ENCODE results near the gene VKORC1L1. TPM values are rescaled to one million over a fixed set of nuclear protein-coding genes. Genes with fewer than 3 reads are reported as not detected.
"Not testable (repeated sequence)": the region's sequence is repeated elsewhere in the genome, so short reads cannot be mapped to it uniquely, and the experiment has no call there.

VKORC1L1 gene
- total RNA-seq, 1 donor = 19.9 TPM

GRCh38 chr7:65892161-65892560, 19.3 kb downstream of the VKORC1L1 start:
- TF ChIP-seq CTCF (IDR thresholded peaks at IDR 0.05; ENCODE audit: insufficient read depth, low read depth, low read length) = no peak
- DNase-seq (ENCODE audit: low read depth) = no peak
- H3K4me3 ChIP-seq (ENCODE audit: low read depth, low read length) = no peak overlapping the region

- peak; percentile 88 for DNase-seq (ENCODE audit: low read depth)
- H3K4me3 ChIP-seq (ENCODE audit: low read depth, low read length) = no peak overlapping the region
- TF ChIP-seq CTCF (IDR thresholded peaks at IDR 0.05; ENCODE audit: insufficient read depth, low read depth, low read length) = no peak
These were observed 20.0 kb downstream of the VKORC1L1 start for GRCh38 chr7:65892835-65893234.

- no peak for DNase-seq (ENCODE audit: low read depth)
- no peak for TF ChIP-seq CTCF (IDR thresholded peaks at IDR 0.05; ENCODE audit: insufficient read depth, low read depth, low read length)
- no peak overlapping the region for H3K4me3 ChIP-seq (ENCODE audit: low read depth, low read length)
These were observed 23.5 kb downstream of the VKORC1L1 start for GRCh38 chr7:65896279-65896870.

GRCh38 chr7:65897289-65897688, 24.4 kb downstream of the VKORC1L1 start:
- not testable (repeated sequence) for DNase-seq (ENCODE audit: low read depth); H3K4me3 ChIP-seq (ENCODE audit: low read depth, low read length)

- DNase-seq (ENCODE audit: low read depth); H3K4me3 ChIP-seq (ENCODE audit: low read depth, low read length): not testable (repeated sequence)
These were observed 26.0 kb downstream of the VKORC1L1 start for GRCh38 chr7:65898677-65899447.

- DNase-seq (ENCODE audit: low read depth) = no peak
- no peak overlapping the region for H3K4me3 ChIP-seq (ENCODE audit: low read depth, low read length)
These were observed 29.4 kb downstream of the VKORC1L1 start for GRCh38 chr7:65902306-65902705.

GRCh38 chr7:65907501-65908198, 34.8 kb downstream of the VKORC1L1 start:
- no peak for DNase-seq (ENCODE audit: low read depth)
- no peak for TF ChIP-seq CTCF (IDR thresholded peaks at IDR 0.05; ENCODE audit: insufficient read depth, low read depth, low read length)

More at GRCh38 chr7:65902306-65902705, 29.4 kb downstream of the VKORC1L1 start:
- no peak for TF ChIP-seq CTCF (IDR thresholded peaks at IDR 0.05; ENCODE audit: insufficient read depth, low read depth, low read length)

More at GRCh38 chr7:65907501-65908198, 34.8 kb downstream of the VKORC1L1 start:
- H3K4me3 ChIP-seq (ENCODE audit: low read depth, low read length) = no peak overlapping the region

All from fibroblast of villous mesenchyme (primary cell).